ENCODE measurements around the gene NSUN6. TPM values are rescaled to one million over a fixed set of nuclear protein-coding genes. Genes with fewer than 3 reads are reported as not detected.

Gene NSUN6, protein sequence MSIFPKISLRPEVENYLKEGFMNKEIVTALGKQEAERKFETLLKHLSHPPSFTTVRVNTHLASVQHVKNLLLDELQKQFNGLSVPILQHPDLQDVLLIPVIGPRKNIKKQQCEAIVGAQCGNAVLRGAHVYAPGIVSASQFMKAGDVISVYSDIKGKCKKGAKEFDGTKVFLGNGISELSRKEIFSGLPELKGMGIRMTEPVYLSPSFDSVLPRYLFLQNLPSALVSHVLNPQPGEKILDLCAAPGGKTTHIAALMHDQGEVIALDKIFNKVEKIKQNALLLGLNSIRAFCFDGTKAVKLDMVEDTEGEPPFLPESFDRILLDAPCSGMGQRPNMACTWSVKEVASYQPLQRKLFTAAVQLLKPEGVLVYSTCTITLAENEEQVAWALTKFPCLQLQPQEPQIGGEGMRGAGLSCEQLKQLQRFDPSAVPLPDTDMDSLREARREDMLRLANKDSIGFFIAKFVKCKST
- 7.9 and 9.8 TPM in 2 replicates for total RNA-seq (2012; rRNA removed)

DNA sequence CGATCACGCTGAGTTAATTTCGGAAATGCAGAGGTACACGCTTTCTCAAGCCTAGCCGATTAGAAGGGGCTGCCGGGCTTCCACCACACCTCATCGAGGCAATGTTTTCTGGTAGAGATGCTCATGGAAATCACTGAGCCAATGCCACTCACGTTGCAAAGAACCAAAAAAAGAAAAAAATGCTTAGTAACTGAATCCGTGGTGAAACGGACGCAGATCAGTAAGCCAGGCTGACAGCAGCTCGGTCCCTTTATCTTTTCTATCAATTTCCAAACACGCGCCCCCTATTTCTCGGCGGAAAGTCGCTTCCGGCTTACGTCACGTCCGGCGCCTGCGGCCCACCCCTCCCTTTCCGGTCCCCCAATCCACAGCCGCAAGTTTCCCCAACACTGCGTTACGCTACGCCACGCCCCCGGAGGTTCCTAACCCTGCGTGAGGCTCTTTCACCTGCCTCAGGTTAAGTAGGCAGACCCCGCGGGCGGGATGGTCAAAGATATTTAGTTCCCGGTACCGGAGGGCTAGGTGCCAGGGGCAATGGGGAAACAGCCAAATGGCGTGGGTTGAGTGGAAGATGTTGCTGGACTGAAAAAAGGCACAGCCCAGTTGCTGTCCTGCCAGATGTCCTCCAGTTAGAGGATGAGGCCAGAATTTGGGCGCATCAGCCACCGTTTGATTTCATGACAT, at the start of gene NSUN6:
Gene NSUN6 (minus strand): TSS at position 264 of the 684 bp plus-strand sequence. CDS start 384 bp downstream, outside the sequence.
- H3K27me3 ChIP-seq (ENCODE audit: control insufficient read depth, insufficient read depth, low read length): no peaks in the 10 kb centered on the region
- H3K4me3 ChIP-seq (ENCODE audit: low read length): peak within 1 kb of the TSS; percentile 77
- no peaks in the 10 kb centered on the region for H3K36me3 ChIP-seq (ENCODE audit: insufficient read depth, low read length)
- no peaks in the 10 kb centered on the region for H3K9me3 ChIP-seq (replicated peaks; ENCODE audit: low read length)
- peaks cover 16% of the 10 kb centered on the region for H3K4me1 ChIP-seq (ENCODE audit: control insufficient read depth, insufficient read depth, low read length)
- peak within 1 kb of the TSS; percentile 81 for H3K9ac ChIP-seq (ENCODE audit: low read depth, low read length)
- H3K4me2 ChIP-seq (ENCODE audit: low read length): peak within 1 kb of the TSS; percentile 98

DNA sequence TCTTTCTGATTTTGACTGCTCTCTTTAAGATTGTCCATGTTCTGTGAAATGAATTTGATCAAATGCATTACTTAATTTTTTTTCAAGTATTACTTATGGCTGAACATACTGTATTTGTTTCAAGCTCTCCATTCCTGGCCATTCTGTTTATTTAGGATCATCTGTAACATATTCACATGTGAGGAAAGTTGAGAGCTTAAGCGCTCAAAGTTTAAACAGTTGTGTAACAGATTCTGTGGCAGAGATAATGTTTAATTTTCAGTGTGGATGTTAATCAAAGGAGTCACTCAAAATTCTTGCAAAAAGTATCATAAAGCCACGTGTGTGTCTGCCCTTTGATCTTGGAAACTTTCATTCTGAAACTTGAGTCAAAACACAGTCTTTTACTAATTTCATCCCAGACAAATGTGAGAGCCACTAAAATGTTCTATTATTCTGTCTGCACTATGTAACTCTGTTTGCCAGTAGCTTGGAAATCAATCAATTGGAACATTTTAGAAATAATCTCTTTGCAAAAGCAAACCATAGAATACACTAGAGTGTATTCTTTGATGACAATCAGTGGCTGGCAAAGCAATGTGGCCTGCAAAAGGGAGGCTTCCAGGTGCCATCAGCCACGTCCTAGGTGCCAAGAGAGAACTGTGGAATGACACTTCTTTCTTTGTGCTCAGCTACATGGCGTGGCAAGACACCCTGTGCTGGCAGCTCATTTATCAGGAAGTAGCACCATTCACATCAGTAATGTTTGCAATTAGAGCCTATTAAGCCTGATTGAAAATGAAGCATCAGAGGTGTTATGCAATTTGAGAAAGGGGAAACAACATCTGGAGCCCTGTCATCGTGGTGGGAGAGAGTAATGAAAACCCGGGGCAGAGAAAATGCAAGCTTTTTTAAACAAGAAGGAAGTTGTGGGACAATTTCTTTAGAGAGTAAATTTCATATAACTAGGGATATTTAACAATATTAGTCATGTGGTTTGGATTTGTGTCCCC, 48.8 kb upstream of the NSUN6 start:
- Histone ChIP-seq H3K4me3 (ENCODE audit: low read length) (no peak overlapping the region), H3K4me1 (ENCODE audit: control insufficient read depth, insufficient read depth, low read length) (no peaks in the 10 kb centered on the region), H3K9me3 (replicated peaks; ENCODE audit: low read length) (no peaks in the 10 kb centered on the region), H3K4me2 (ENCODE audit: low read length) (no peak overlapping the region), H3K36me3 (ENCODE audit: insufficient read depth, low read length) (no peaks in the 10 kb centered on the region), H3K9ac (ENCODE audit: low read depth, low read length) (no peak overlapping the region), H3K27me3 (ENCODE audit: control insufficient read depth, insufficient read depth, low read length) (peaks cover 8% of the 10 kb centered on the region)

DNA sequence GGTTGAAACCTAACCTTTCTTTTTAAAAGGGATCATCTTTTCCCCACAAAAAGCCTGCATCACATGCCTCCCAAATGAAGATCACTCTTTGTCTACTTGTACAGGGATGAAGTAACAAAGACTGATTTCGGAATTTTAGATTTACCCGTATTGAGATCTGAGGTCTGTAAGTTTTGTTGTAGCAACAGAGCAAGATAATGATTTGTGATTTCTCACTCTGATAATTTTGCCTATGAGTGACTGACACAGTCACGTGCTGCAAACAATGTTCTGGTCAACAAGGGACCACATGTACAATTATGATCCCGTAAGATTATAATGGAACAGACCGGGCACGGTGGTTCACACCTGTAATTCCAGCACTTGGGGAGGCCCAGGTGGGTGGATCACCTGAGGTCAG, 39.2 kb upstream of the NSUN6 start:
- no peaks in the 10 kb centered on the region for H3K27me3 ChIP-seq (ENCODE audit: control insufficient read depth, insufficient read depth, low read length)
- no peaks in the 10 kb centered on the region for H3K36me3 ChIP-seq (ENCODE audit: insufficient read depth, low read length)
- H3K9ac ChIP-seq (ENCODE audit: low read depth, low read length): no peak overlapping the region
- H3K4me2 ChIP-seq (ENCODE audit: low read length): no peak overlapping the region
- H3K4me3 ChIP-seq (ENCODE audit: low read length): no peak overlapping the region
- no peaks in the 10 kb centered on the region for H3K9me3 ChIP-seq (replicated peaks; ENCODE audit: low read length)
- H3K4me1 ChIP-seq (ENCODE audit: control insufficient read depth, insufficient read depth, low read length): no peaks in the 10 kb centered on the region

DNA sequence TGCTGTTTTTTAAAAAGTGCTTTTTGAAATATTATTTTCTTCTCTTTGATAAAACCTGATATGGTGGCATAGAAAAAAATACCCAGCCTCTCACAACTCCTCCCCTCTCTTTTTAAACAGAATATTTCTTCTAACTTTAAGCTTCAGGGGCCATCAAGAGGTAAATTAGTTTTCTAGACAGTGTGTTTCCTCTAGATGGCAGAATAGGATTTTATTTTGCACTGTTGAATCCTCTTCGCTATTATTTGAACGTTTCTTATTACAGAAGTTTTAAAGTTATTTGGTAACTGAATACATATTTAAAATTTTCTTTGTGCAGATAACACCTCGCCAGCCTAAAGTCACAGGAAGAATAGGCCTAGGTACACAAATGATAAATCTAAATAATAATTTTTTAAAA, 38.1 kb upstream of the NSUN6 start:
- Histone ChIP-seq H3K9ac (ENCODE audit: low read depth, low read length) (no peak overlapping the region), H3K27me3 (ENCODE audit: control insufficient read depth, insufficient read depth, low read length) (no peaks in the 10 kb centered on the region)

DNA sequence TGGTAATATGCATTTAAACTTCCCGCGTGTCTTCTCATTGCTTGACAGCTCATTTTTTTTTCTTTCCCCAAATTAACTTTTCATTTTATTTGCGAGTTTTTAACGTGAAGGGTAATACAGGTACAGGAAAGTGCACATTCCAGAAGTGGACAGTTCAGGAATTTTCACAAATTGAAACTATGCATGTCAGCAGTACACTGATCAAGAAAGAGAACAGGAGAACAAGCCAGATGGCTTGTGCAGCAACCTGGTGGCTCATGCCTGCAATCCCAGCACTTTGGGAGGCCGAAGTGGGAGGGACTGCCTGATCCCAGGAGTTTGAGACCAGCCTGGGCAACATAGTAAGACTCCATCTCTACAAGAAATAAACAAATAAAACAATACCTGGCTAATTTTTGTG, 36.3 kb upstream of the NSUN6 start:
- H3K4me3 ChIP-seq (ENCODE audit: low read length): no peak overlapping the region
- H3K4me1 ChIP-seq (ENCODE audit: control insufficient read depth, insufficient read depth, low read length): peaks cover 12% of the 10 kb centered on the region
- no peak overlapping the region for H3K9ac ChIP-seq (ENCODE audit: low read depth, low read length)
- no peaks in the 10 kb centered on the region for H3K36me3 ChIP-seq (ENCODE audit: insufficient read depth, low read length)
- no peak overlapping the region for H3K4me2 ChIP-seq (ENCODE audit: low read length)
- no peaks in the 10 kb centered on the region for H3K9me3 ChIP-seq (replicated peaks; ENCODE audit: low read length)
- no peaks in the 10 kb centered on the region for H3K27me3 ChIP-seq (ENCODE audit: control insufficient read depth, insufficient read depth, low read length)

More for the DNA sequence above, 38.1 kb upstream of the NSUN6 start:
- H3K9me3 ChIP-seq (replicated peaks; ENCODE audit: low read length): no peaks in the 10 kb centered on the region
- no peak overlapping the region for H3K4me3 ChIP-seq (ENCODE audit: low read length)
- no peaks in the 10 kb centered on the region for H3K4me1 ChIP-seq (ENCODE audit: control insufficient read depth, insufficient read depth, low read length)
- no peaks in the 10 kb centered on the region for H3K36me3 ChIP-seq (ENCODE audit: insufficient read depth, low read length)
- H3K4me2 ChIP-seq (ENCODE audit: low read length): no peak overlapping the region

DNA sequence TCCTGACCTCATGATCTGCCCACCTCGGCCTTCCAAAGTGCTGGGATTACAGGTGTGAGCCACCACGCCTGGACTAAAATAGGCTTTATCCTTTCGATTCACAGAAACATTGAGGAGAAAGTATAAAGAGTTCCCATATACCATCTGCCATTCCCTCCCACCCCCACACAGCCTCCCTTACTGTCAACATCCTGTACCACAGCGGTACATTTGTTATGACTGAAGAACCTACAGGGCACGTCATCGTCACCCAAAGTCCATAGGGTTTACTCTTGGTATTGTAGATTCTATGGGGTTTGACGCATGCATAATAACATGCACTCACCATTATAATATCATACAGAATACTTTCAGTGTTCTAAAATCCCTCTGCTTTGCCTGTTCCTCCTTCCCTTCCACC, 35.8 kb upstream of the NSUN6 start:
- Histone ChIP-seq H3K4me3 (ENCODE audit: low read length) (no peak overlapping the region), H3K27me3 (ENCODE audit: control insufficient read depth, insufficient read depth, low read length) (no peaks in the 10 kb centered on the region), H3K36me3 (ENCODE audit: insufficient read depth, low read length) (no peaks in the 10 kb centered on the region), H3K4me1 (ENCODE audit: control insufficient read depth, insufficient read depth, low read length) (peaks cover 17% of the 10 kb centered on the region), H3K9ac (ENCODE audit: low read depth, low read length) (no peak overlapping the region), H3K9me3 (replicated peaks; ENCODE audit: low read length) (no peaks in the 10 kb centered on the region), H3K4me2 (ENCODE audit: low read length) (no peak overlapping the region)

DNA sequence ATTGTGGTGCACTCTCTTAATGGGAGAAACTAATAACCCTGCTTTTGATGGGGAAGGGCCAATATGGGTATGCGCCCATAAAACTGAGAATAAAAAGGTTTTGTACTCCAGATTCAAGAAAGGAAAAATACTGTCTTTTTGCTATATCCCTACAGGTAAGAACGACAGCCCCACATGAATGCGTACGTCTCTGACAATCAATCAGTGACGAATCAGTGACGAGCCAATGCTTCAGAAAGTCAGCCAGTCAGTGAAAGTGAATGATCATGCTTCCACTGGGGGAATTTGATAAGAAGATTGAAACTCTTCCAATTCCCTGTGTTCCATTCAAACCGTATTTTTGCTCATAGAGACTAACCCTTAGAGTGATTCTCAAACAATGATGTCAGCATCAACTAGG, 34.2 kb upstream of the NSUN6 start:
- Histone ChIP-seq H3K4me3 (ENCODE audit: low read length) (no peak overlapping the region), H3K36me3 (ENCODE audit: insufficient read depth, low read length) (peaks cover 4% of the 10 kb centered on the region), H3K4me2 (ENCODE audit: low read length) (no peak overlapping the region), H3K27me3 (ENCODE audit: control insufficient read depth, insufficient read depth, low read length) (no peaks in the 10 kb centered on the region), H3K9ac (ENCODE audit: low read depth, low read length) (no peak overlapping the region), H3K9me3 (replicated peaks; ENCODE audit: low read length) (no peaks in the 10 kb centered on the region), H3K4me1 (ENCODE audit: control insufficient read depth, insufficient read depth, low read length) (peaks cover 31% of the 10 kb centered on the region)

DNA sequence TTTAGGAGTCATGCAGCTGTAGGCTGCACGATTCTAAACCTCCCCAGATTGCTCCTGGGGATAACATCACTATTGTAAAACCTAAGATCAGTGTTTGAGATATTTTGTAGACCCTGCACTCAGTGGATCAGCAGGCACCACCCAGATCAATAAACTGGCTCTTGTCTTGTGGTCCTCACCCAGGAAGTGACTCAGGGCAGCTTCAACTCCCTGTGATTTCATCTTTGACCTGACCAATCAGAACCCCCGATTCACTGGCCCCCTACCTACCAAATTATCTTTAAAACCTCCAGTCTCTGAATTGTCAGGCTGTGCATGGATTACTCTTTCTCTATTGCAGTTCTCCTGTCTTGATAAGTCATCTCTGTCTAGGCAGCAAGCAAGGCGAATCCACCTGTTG, 33.6 kb upstream of the NSUN6 start:
- no peak overlapping the region for H3K9ac ChIP-seq (ENCODE audit: low read depth, low read length)
- no peaks in the 10 kb centered on the region for H3K9me3 ChIP-seq (replicated peaks; ENCODE audit: low read length)
- no peaks in the 10 kb centered on the region for H3K27me3 ChIP-seq (ENCODE audit: control insufficient read depth, insufficient read depth, low read length)
- H3K4me3 ChIP-seq (ENCODE audit: low read length): no peak overlapping the region
- H3K4me2 ChIP-seq (ENCODE audit: low read length): no peak overlapping the region
- peaks cover 31% of the 10 kb centered on the region for H3K4me1 ChIP-seq (ENCODE audit: control insufficient read depth, insufficient read depth, low read length)
- peaks cover 4% of the 10 kb centered on the region for H3K36me3 ChIP-seq (ENCODE audit: insufficient read depth, low read length)

DNA sequence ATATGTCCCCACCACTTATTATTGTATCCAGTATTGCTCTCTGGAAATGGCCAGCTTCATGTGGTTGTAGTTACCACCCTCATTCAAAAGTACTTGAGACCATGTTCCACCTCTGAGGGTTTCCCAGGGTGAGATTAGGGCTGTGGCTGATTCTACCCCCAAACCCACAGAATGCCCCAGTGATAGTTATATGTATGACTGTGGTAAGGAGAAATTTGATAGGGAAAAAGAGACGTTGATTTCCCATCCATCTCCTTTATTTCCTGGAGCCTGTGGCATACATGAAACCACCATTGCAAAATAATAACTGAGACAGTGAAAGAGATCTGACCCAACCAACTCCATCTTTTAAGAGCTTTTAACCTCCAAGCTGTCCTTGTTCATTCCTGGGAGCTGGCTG, 33.0 kb upstream of the NSUN6 start:
- no peak overlapping the region for H3K9ac ChIP-seq (ENCODE audit: low read depth, low read length)
- H3K27me3 ChIP-seq (ENCODE audit: control insufficient read depth, insufficient read depth, low read length): no peaks in the 10 kb centered on the region
- H3K9me3 ChIP-seq (replicated peaks; ENCODE audit: low read length): no peaks in the 10 kb centered on the region
- peaks cover 31% of the 10 kb centered on the region for H3K4me1 ChIP-seq (ENCODE audit: control insufficient read depth, insufficient read depth, low read length)
- H3K4me3 ChIP-seq (ENCODE audit: low read length): no peak overlapping the region
- no peak overlapping the region for H3K4me2 ChIP-seq (ENCODE audit: low read length)
- peaks cover 4% of the 10 kb centered on the region for H3K36me3 ChIP-seq (ENCODE audit: insufficient read depth, low read length)

DNA sequence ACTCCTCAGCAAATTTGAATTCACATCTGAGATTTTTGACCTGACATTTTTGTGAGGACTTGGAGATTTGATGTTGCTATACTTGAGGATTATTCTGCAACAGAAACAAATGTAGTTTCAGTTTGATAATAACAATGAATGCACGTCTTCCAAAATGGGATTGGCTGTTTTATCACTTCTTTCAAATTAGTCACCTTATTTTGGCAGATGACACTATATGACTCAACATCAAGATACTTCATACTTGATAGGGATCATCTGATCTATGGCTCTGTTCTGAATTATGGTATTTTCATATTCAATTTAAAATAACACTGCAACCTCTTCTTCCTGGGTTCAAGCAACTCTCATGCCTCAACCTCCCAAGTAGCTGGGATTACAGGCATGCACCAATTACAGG, 32.0 kb upstream of the NSUN6 start:
- H3K9ac ChIP-seq (ENCODE audit: low read depth, low read length): no peak overlapping the region
- peaks cover 4% of the 10 kb centered on the region for H3K36me3 ChIP-seq (ENCODE audit: insufficient read depth, low read length)
- no peaks in the 10 kb centered on the region for H3K27me3 ChIP-seq (ENCODE audit: control insufficient read depth, insufficient read depth, low read length)
- peak overlapping the region; percentile 52 for H3K4me2 ChIP-seq (ENCODE audit: low read length)
- H3K4me1 ChIP-seq (ENCODE audit: control insufficient read depth, insufficient read depth, low read length): peaks cover 31% of the 10 kb centered on the region
- peak overlapping the region; percentile 27 for H3K4me3 ChIP-seq (ENCODE audit: low read length)
- no peaks in the 10 kb centered on the region for H3K9me3 ChIP-seq (replicated peaks; ENCODE audit: low read length)

DNA sequence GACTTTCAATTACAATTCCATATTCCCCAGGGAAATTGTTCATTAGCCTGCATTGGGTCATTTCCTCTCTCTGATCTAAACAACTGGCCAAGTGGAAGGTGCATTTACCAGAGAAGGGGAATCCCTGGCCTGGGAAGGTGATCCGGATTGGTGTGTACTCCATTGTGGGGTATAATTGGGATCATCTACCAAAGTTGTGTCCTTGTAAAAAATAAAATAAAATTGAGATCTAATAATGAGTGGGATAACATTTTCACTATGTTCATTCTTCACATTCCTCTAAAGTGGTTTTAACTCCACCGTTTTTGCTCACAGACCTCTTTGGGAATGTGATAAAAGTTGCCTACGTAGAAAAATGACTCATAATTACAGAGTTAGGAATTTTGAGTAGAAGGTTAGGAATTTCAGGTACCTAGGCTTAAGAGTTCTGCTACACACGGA, 30.6 kb upstream of the NSUN6 start:
- Histone ChIP-seq H3K4me3 (ENCODE audit: low read length) (no peak overlapping the region), H3K4me2 (ENCODE audit: low read length) (peak overlapping the region; percentile 7), H3K36me3 (ENCODE audit: insufficient read depth, low read length) (peaks cover 10% of the 10 kb centered on the region), H3K27me3 (ENCODE audit: control insufficient read depth, insufficient read depth, low read length) (no peaks in the 10 kb centered on the region), H3K4me1 (ENCODE audit: control insufficient read depth, insufficient read depth, low read length) (peaks cover 31% of the 10 kb centered on the region), H3K9me3 (replicated peaks; ENCODE audit: low read length) (no peaks in the 10 kb centered on the region), H3K9ac (ENCODE audit: low read depth, low read length) (no peak overlapping the region)
